ENCODE measurements around the gene GRIN2A. TPM values are rescaled to one million over a fixed set of nuclear protein-coding genes. Genes with fewer than 3 reads are reported as not detected.
A peak's percentile ranks its signal among the peaks of the same experiment; 100 is the strongest.

Gene GRIN2A
- total and polyA plus RNA-seq, 2 of the 8 experiments (the other 6 are each of a cell fraction or from before 2014, with no cell fraction given), result 0.18 to 1.8 TPM

GRCh38 chr16:9827062-9827752 lies 355.0 kb downstream of the GRIN2A start (continued):
- peak in 2 of 3 experiments; percentile 10 to 22; a peak in 1 of 4 replicates for TF ChIP-seq CTCF (IDR thresholded peaks at IDR 0.05; ENCODE audit: control extremely low read depth in 1 of 3, insufficient read depth in 1 of 3, low read depth in 1 of 3, low read length in 3 of 3)
- TF ChIP-seq HDAC6 (IDR thresholded peaks at IDR 0.05; ENCODE audit: low read depth, low read length), result no peak
- TF ChIP-seq EZH2 (IDR thresholded peaks at IDR 0.05; ENCODE audit: low read depth, low read length, severe bottlenecking), result no peak
- TF ChIP-seq BCL11A (IDR thresholded peaks at IDR 0.05; ENCODE audit: low read depth in 2 of 2, low read length in 2 of 2), result no peak
- TF ChIP-seq SAP30 (IDR thresholded peaks at IDR 0.05; ENCODE audit: insufficient read depth, insufficient replicate concordance, low read length), result no peak
- no peak for TF ChIP-seq SUZ12 (IDR thresholded peaks at IDR 0.05; ENCODE audit: low read length)
- no peak for TF ChIP-seq ATF3 (IDR thresholded peaks at IDR 0.05; ENCODE audit: insufficient read depth, low read depth, low read length)
- no peak for TF ChIP-seq RFX5 (IDR thresholded peaks at IDR 0.05; ENCODE audit: borderline replicate concordance, low read depth, low read length)
